SU-DHL-6 (cell line): ENCODE data around the gene MLYCD.

Source experiments
- EZH2phosphoT487 ChIP-seq: fragments of 200-600 bp; sonication (generic), shearing (Covaris generic); conservative IDR thresholded peaks from 2 replicates; pipeline ENCODE4 v1.6.1; 2018; ENCODE audit warnings: mild to moderate bottlenecking, antibody characterized with exemption, low read length, moderate library complexity, mixed read lengths
- TF ChIP-seq, protein P1 (sequence below): fragments of 200-600 bp; sonication (generic); IDR thresholded peaks from one replicate; pipeline ENCODE4 v1.5.1; 2017; ENCODE audit warnings: antibody characterized with exemption, mild to moderate bottlenecking, low read length, moderate library complexity; ENCODE audit not compliant: insufficient read depth, poor library complexity, severe bottlenecking

DNA sequence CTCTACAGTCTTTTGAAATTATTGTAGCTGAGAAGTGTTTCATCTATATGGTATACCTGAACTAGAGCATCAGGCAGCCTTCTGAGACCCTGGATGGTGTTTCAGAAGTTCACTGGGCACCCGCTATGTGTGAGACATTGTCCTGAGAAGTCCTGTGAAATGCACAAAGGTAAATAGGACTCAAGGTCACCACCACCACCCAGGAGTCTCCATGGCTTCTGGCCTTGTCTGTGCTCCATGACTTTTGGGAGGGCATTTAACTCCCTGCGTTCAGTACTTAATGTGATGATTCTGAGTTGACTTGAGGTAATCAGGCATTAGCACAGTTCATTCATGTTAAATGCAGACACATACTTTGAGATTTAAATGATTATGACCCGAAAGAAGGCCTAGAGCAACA is 1.1 kb downstream of the MLYCD start:
- TF ChIP-seq, protein P1, sequence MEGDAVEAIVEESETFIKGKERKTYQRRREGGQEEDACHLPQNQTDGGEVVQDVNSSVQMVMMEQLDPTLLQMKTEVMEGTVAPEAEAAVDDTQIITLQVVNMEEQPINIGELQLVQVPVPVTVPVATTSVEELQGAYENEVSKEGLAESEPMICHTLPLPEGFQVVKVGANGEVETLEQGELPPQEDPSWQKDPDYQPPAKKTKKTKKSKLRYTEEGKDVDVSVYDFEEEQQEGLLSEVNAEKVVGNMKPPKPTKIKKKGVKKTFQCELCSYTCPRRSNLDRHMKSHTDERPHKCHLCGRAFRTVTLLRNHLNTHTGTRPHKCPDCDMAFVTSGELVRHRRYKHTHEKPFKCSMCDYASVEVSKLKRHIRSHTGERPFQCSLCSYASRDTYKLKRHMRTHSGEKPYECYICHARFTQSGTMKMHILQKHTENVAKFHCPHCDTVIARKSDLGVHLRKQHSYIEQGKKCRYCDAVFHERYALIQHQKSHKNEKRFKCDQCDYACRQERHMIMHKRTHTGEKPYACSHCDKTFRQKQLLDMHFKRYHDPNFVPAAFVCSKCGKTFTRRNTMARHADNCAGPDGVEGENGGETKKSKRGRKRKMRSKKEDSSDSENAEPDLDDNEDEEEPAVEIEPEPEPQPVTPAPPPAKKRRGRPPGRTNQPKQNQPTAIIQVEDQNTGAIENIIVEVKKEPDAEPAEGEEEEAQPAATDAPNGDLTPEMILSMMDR: no peak
- no peak for TF ChIP-seq EZH2phosphoT487
